OCI-LY3 (cell line): ENCODE data around the gene SLC4A5.

ENCODE experiments used
- H2AFZ ChIP-seq: fragments of 200-600, 300-600 bp; shearing (Covaris generic); 2 replicates; pipeline ENCODE4 v1.6.0; 2014; ENCODE audit warnings: antibody characterized with exemption, low read depth, low read length
- H3K27ac ChIP-seq: fragments of 200-600, 300-600 bp; sonication (generic); 2 replicates; pipeline ENCODE4 v1.5.1; 2014; ENCODE audit warnings: mild to moderate bottlenecking, low read length, moderate library complexity, mixed read lengths
- H3K27me3 ChIP-seq: fragments of 200-600, 300-600 bp; sonication (generic); 2 replicates; pipeline ENCODE4 v1.6.1; 2014; ENCODE audit warnings: low read depth, low read length, mixed read lengths
- H3K36me3 ChIP-seq: fragments of 200-600, 300-600 bp; sonication (generic); replicated peaks from 2 replicates; pipeline ENCODE3; 2014; ENCODE audit warnings: low read depth, low read length, mixed read lengths
- H3K4me1 ChIP-seq: fragments of 300-600, 200-600 bp; sonication (generic); 2 replicates; pipeline ENCODE4 v1.6.1; 2014; ENCODE audit warnings: low read length, mixed read lengths
- H3K4me2 ChIP-seq: fragments of 200-600, 300-600 bp; sonication (generic); 2 replicates; pipeline ENCODE4 v1.6.1; 2014; ENCODE audit warnings: low read length, mixed read lengths
- H3K4me3 ChIP-seq: fragments of 300-600, 200-600 bp; sonication (generic); 2 replicates; pipeline ENCODE4 v1.5.1; 2014; ENCODE audit warnings: antibody characterized with exemption, mild to moderate bottlenecking, low read length, moderate library complexity
- H3K79me2 ChIP-seq: fragments of 300-600, 200-600 bp; shearing (Covaris generic); 2 replicates; pipeline ENCODE4 v1.6.1; 2014; ENCODE audit warnings: mild to moderate bottlenecking, low read length, mixed read lengths
- H3K9ac ChIP-seq: fragments of 300-600, 200-600 bp; shearing (Covaris generic); 2 replicates; pipeline ENCODE4 v1.6.0; 2014; ENCODE audit warnings: mild to moderate bottlenecking, low read length, moderate library complexity
- H3K9me3 ChIP-seq: fragments of 200-600, 300-600 bp; shearing (Covaris generic); 2 replicates; pipeline ENCODE4 v1.6.1; 2014; ENCODE audit warnings: low read length, mixed read lengths; ENCODE audit not compliant: insufficient read depth
- H4K20me1 ChIP-seq: fragments of 200-600, 300-600 bp; sonication (generic); 2 replicates; pipeline ENCODE4 v1.6.1; 2016; ENCODE audit warnings: low read length, mixed read lengths; ENCODE audit not compliant: insufficient read depth
- EZH2phosphoT487 ChIP-seq: fragments of 200-600 bp; shearing (Covaris generic); IDR thresholded peaks from 2 replicates; pipeline ENCODE4 v1.6.1; 2018; ENCODE audit warnings: antibody characterized with exemption, mixed run types, low read depth
- TF ChIP-seq, protein P1 (sequence below): fragments of 200-600, 300-600 bp; sonication (generic); IDR thresholded peaks from 2 replicates; pipeline ENCODE4 v1.5.1; 2014; ENCODE audit warnings: antibody characterized with exemption, low read length, low read depth

Gene SLC4A5

DNA sequence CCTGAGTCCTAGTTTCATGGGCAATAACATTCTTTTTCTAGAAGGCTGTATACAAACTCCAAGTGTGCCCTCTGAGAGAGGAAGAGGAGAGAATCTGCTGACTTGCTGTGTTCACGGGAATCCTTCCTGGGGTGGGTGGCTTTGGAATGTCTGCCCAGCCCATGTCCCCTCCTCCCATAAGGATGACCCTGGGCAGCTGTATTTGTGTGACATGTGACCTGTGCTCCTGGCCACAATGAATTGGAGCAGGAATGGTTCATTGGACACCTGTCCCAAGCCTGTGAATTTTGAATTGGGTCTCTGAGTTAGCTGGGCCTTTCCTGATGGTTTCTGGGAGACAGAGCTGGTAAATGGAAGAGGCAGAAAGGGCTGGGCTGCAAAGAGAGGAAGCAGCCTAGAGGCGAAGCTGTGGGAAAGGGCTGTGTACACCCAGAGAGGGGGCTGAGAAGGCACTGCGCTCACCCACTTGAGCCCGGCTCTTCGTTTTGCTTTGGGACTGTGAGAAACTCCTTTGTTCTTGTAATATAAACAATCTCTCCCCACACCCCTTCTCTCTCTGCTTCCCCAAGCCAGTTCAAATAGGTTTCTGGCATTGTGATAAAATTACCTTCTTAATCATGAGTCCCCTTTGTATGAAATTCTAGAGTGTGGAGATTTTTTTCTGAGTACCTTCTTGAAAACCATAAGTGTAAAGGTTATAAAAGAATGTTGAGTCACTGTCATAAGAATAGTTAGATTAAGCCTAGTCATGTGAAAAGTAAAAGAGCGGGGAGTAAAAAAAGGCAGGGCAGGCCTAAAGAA is 49.8 kb downstream of the SLC4A5 start:
- peaks cover 85% of the 10 kb centered on the region for H3K4me1 ChIP-seq
- H3K27me3 ChIP-seq: no peaks in the 10 kb centered on the region
- no peak overlapping the region for H2AFZ ChIP-seq
- H3K9ac ChIP-seq: no peak overlapping the region
- no peak overlapping the region for H3K4me2 ChIP-seq
- peaks cover 5% of the 10 kb centered on the region for H3K36me3 ChIP-seq
- 0 out of 2 replicates have a peak, but pooled peaks cover 3% of the 10 kb centered on the region for H3K9me3 ChIP-seq
- 0 out of 2 replicates have a peak overlapping the region, but pooled peaks have one; percentile 1 for H3K27ac ChIP-seq
- no peaks in the 10 kb centered on the region for H4K20me1 ChIP-seq
- no peak overlapping the region for H3K4me3 ChIP-seq
- TF ChIP-seq, protein P1, sequence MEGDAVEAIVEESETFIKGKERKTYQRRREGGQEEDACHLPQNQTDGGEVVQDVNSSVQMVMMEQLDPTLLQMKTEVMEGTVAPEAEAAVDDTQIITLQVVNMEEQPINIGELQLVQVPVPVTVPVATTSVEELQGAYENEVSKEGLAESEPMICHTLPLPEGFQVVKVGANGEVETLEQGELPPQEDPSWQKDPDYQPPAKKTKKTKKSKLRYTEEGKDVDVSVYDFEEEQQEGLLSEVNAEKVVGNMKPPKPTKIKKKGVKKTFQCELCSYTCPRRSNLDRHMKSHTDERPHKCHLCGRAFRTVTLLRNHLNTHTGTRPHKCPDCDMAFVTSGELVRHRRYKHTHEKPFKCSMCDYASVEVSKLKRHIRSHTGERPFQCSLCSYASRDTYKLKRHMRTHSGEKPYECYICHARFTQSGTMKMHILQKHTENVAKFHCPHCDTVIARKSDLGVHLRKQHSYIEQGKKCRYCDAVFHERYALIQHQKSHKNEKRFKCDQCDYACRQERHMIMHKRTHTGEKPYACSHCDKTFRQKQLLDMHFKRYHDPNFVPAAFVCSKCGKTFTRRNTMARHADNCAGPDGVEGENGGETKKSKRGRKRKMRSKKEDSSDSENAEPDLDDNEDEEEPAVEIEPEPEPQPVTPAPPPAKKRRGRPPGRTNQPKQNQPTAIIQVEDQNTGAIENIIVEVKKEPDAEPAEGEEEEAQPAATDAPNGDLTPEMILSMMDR: no peak
- no peak for TF ChIP-seq EZH2phosphoT487
- peaks cover 16% of the 10 kb centered on the region for H3K79me2 ChIP-seq

DNA sequence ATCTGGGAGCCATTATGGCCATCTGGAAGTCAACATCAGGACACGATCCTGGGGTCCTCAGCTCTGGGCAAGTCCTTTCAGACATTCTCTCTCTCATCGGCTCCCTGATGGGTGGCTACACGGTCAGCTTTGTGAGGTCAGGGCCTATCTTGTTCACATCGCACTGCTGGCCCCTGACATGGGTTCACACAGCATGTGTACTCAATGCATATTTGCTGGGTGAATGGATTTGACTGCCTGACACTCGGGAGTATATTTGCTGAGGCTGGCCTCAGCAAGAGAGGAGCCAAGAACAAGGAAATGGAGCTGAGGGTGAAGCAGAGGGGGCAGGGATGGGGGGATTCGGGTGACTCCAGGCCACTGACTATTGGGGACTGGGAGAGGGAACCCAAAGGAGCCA is 50.5 kb downstream of the SLC4A5 start:
- Histone ChIP-seq H3K36me3 (no peaks in the 10 kb centered on the region), H4K20me1 (no peaks in the 10 kb centered on the region), H3K4me2 (no peak overlapping the region), H3K4me1 (peaks cover 85% of the 10 kb centered on the region), H3K4me3 (no peak overlapping the region), H3K9me3 (no peaks in the 10 kb centered on the region), H3K27ac (0 out of 2 replicates have a peak overlapping the region, but pooled peaks have one; percentile 94), H3K79me2 (peaks cover 22% of the 10 kb centered on the region), H3K9ac (no peak overlapping the region), H2AFZ (no peak overlapping the region), H3K27me3 (no peaks in the 10 kb centered on the region)
- TF ChIP-seq, protein P1: no peak
- no peak for TF ChIP-seq EZH2phosphoT487

DNA sequence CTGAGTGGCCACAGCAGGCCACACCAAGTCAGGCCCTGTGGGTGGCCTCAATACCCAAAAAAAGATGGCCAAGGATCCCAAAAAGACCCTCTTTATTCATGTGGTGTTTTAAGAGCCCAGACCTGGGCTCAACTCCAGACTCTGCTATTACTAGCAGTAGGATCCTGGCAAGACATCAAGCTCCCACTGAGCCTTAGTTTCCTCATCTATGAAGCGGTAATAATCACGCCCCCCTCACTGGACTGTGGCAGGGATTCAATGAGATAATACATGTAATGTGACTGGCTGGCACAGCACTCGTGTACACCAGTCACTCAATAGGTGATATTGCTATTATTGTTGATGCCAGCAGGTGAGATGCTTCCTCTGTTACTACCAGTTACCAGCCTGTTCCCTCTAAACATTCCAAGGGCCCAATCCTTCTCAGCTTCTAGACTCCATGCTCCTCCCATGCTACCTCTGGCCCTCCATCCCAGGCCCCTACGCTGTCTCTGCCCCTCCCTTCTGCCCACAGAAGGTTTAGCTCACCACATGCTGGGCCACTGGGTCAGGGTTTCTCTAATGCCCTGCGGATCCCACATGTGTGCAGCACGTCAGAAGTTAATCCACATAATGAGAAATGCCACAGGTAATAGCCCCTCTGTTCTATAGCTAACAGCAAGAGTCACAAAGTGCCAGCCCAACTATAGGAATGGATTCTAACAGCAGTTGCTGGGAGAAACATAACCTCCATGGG is 51.2 kb downstream of the SLC4A5 start:
- TF ChIP-seq EZH2phosphoT487: no peak
- TF ChIP-seq, protein P1: no peak
- Histone ChIP-seq H3K4me3 (no peak overlapping the region), H3K9me3 (no peaks in the 10 kb centered on the region), H2AFZ (no peak overlapping the region), H3K27me3 (no peaks in the 10 kb centered on the region), H3K4me2 (no peak overlapping the region), H3K27ac (peak overlapping the region; percentile 94), H3K4me1 (peaks cover 86% of the 10 kb centered on the region), H3K36me3 (peaks cover 3% of the 10 kb centered on the region), H3K79me2 (peaks cover 29% of the 10 kb centered on the region), H3K9ac (peak overlapping the region; percentile 17; the same call in 1 of the 2 replicates), H4K20me1 (no peaks in the 10 kb centered on the region)

DNA sequence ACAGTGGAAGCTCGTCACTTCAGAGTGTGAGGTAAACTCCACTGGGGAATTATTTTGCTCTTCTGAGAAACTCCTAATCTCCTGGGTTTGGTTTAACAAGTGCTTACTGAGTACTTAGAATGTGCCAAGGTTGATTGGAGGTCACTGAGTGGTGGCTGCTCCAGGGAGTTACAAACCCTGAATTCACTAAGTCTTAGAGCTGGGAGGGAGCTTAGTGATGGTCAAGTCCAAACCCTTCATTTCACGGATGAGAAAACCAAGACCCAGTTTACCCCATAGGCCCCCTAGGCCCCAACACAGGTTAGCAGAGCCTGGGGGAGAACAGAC is 52.0 kb downstream of the SLC4A5 start:
- peak overlapping the region; percentile 91; the same call in 1 of the 2 replicates for H3K9ac ChIP-seq
- no peaks in the 10 kb centered on the region for H4K20me1 ChIP-seq
- H3K27me3 ChIP-seq: no peaks in the 10 kb centered on the region
- H3K27ac ChIP-seq: peak overlapping the region; percentile 94
- peaks cover 86% of the 10 kb centered on the region for H3K4me1 ChIP-seq
- H3K36me3 ChIP-seq: peaks cover 11% of the 10 kb centered on the region
- peaks cover 38% of the 10 kb centered on the region for H3K79me2 ChIP-seq
- H3K4me2 ChIP-seq: peak overlapping the region; percentile 99
- no peaks in the 10 kb centered on the region for H3K9me3 ChIP-seq
- H2AFZ ChIP-seq: 0 out of 2 replicates have a peak overlapping the region, but pooled peaks have one; percentile 16
- no peak for TF ChIP-seq EZH2phosphoT487
- TF ChIP-seq, protein P1: no peak
- peak overlapping the region; percentile 85 for H3K4me3 ChIP-seq
